H1 (cell line): ENCODE results near the gene PRPF4. TPM values are rescaled to one million over a fixed set of nuclear protein-coding genes. Genes with fewer than 3 reads are reported as not detected.

Source experiments
- CTCF ChIA-PET: fragments of 300-600 bp; sonication (Branson Sonifier 250); formaldehyde crosslinking; loops from one replicate; lab custom pipeline; 2021; ENCODE audit not compliant: partially characterized antibody; lab: Charles Lee
- POLR2A ChIA-PET: fragments of 300-600 bp; sonication (Branson Sonifier 250); formaldehyde crosslinking; loops from one replicate; lab custom pipeline; 2021; ENCODE audit warnings: inconsistent platforms; ENCODE audit not compliant: partially characterized antibody; lab: Charles Lee
- DNase-seq, 2 experiments: peaks; one replicate each; pipeline versions ENCODE4 v3.0.0 to v3.0.0-alpha.2; 2010 to 2022; ENCODE audit warnings: low spot score in 2 of 2, low read depth in 1 of 2, mixed read lengths in 1 of 2
- FAIRE-seq: peaks from 2 replicates; lab custom pipeline; 2011; peaks lifted over from hg19 to GRCh38; lab: Jason Lieb, UNC
- H2AFZ ChIP-seq: 2 replicates; pipeline ENCODE4 v1.8.1; 2012; ENCODE audit warnings: low read length, inconsistent platforms
- H2AK5ac ChIP-seq: 2 replicates; pipeline ENCODE4 v1.6.1; 2013; ENCODE audit warnings: low read depth, low read length
- H2BK120ac ChIP-seq: replicated peaks from 2 replicates; pipeline ENCODE3; 2013; ENCODE audit warnings: low read depth, low read length, inconsistent platforms
- H2BK12ac ChIP-seq: 2 replicates; pipeline ENCODE4 v1.6.1; 2013; ENCODE audit warnings: low read depth, low read length
- H2BK15ac ChIP-seq: 2 replicates; pipeline ENCODE4 v1.6.1; 2013; ENCODE audit warnings: low read length
- H2BK20ac ChIP-seq: 2 replicates; pipeline ENCODE4 v1.6.1; 2013; ENCODE audit warnings: low read length
- H2BK5ac ChIP-seq: 2 replicates; pipeline ENCODE4 v1.6.1; 2013; ENCODE audit warnings: low read depth, low read length
- H3K14ac ChIP-seq: 2 replicates; pipeline ENCODE4 v1.6.1; 2013; ENCODE audit warnings: inconsistent platforms; ENCODE audit not compliant: insufficient read length
- H3K18ac ChIP-seq: 2 replicates; pipeline ENCODE4 v1.6.1; 2013; ENCODE audit warnings: low read length; ENCODE audit errors: extremely low read depth
- H3K23ac ChIP-seq: 2 replicates; pipeline ENCODE4 v1.6.1; 2013; ENCODE audit warnings: inconsistent platforms; ENCODE audit not compliant: insufficient read length
- H3K23me2 ChIP-seq: 2 replicates; pipeline ENCODE4 v1.6.1; 2013; ENCODE audit warnings: low read depth, low read length
- H3K27ac ChIP-seq: 2 replicates; pipeline ENCODE4 v1.6.1; 2011; ENCODE audit warnings: low read depth, low read length, inconsistent platforms
- H3K27me3 ChIP-seq, 4 experiments: replicated peaks in 1 of 4; 1 replicate in 1 of 4; 2 replicates in 3 of 4; pipeline versions ENCODE4 v1.6.1 to v1.8.1; 2011 to 2013; ENCODE audit warnings: low read length in 3 of 4, mild to moderate bottlenecking in 3 of 4, inconsistent platforms in 2 of 4, mixed read lengths in 2 of 4, moderate library complexity in 1 of 4; ENCODE audit not compliant: control insufficient read depth in 3 of 4, insufficient read depth in 3 of 4; ENCODE audit errors: extremely low read depth in 1 of 4
- H3K36me3 ChIP-seq, 4 experiments: 2 replicates each; pipeline versions ENCODE4 v1.6.1 to v1.8.1; 2011 to 2013; ENCODE audit warnings: mild to moderate bottlenecking in 4 of 4, low read length in 3 of 4, moderate library complexity in 2 of 4, control low read depth in 1 of 4, inconsistent platforms in 1 of 4; ENCODE audit not compliant: insufficient read depth in 4 of 4, control insufficient read depth in 2 of 4
- H3K4ac ChIP-seq: replicated peaks from 2 replicates; pipeline ENCODE3; 2013; ENCODE audit warnings: low read length, low read depth, mixed read lengths, inconsistent platforms; ENCODE audit not compliant: insufficient read length
- H3K4me1 ChIP-seq, 4 experiments: replicated peaks in 1 of 4; 1 replicate in 1 of 4; 2 replicates in 3 of 4; pipeline versions ENCODE4 v1.6.1 to v1.8.1; 2011 to 2013; ENCODE audit warnings: low read length in 3 of 4, inconsistent platforms in 2 of 4, mixed read lengths in 1 of 4; ENCODE audit not compliant: insufficient read depth in 4 of 4, control insufficient read depth in 3 of 4
- H3K4me2 ChIP-seq, 2 experiments: 2 replicates each; pipeline versions ENCODE4 v1.6.1 to v1.8.1; 2011 to 2013; ENCODE audit warnings: low read depth in 2 of 2, low read length in 2 of 2, control low read depth in 1 of 2, inconsistent platforms in 1 of 2, mild to moderate bottlenecking in 1 of 2; ENCODE audit not compliant: insufficient read depth in 1 of 2
- H3K4me3 ChIP-seq, 4 experiments: fragments of 200-600, 300-600 bp in 1 of 4; sonication (generic), shearing (Covaris generic), sonication (Bioruptor Twin) in 1 of 4; 2 replicates each; pipeline versions ENCODE4 v1.5.1 to v1.8.1; 2011 to 2016; ENCODE audit warnings: low read length in 4 of 4, low read depth in 3 of 4, control low read depth in 2 of 4, inconsistent platforms in 2 of 4, mild to moderate bottlenecking in 2 of 4, mixed read lengths in 1 of 4, moderate library complexity in 1 of 4; ENCODE audit not compliant: insufficient read depth in 2 of 4; ENCODE audit errors: extremely low read depth in 1 of 4
- H3K56ac ChIP-seq: replicated peaks from 2 replicates; pipeline ENCODE3; 2013; ENCODE audit warnings: low read depth, mild to moderate bottlenecking, mixed read lengths, low read length, inconsistent platforms; ENCODE audit not compliant: insufficient read length
- H3K79me1 ChIP-seq: 2 replicates; pipeline ENCODE4 v1.6.1; 2013; ENCODE audit warnings: low read depth, low read length, control low read depth
- H3K79me2 ChIP-seq, 2 experiments: 2 replicates each; pipeline versions ENCODE4 v1.6.1 to v1.8.1; 2012 to 2013; ENCODE audit warnings: low read length in 2 of 2, mild to moderate bottlenecking in 2 of 2, inconsistent platforms in 1 of 2; ENCODE audit not compliant: insufficient read depth in 2 of 2, control insufficient read depth in 1 of 2
- H3K9ac ChIP-seq, 4 experiments: replicated peaks in 1 of 4; 1 replicate in 1 of 4; 2 replicates in 3 of 4; pipeline versions ENCODE4 v1.6.1 to v1.8.1; 2011 to 2013; ENCODE audit warnings: low read depth in 3 of 4, low read length in 3 of 4, control low read depth in 2 of 4, mild to moderate bottlenecking in 2 of 4, moderate library complexity in 2 of 4, inconsistent platforms in 1 of 4; ENCODE audit errors: extremely low read depth in 1 of 4
- H3K9me3 ChIP-seq, 2 experiments: 2 replicates each; pipeline versions ENCODE4 v1.6.1 to v1.8.1; 2012 to 2013; ENCODE audit warnings: mild to moderate bottlenecking in 2 of 2, moderate library complexity in 2 of 2, control low read depth in 1 of 2, inconsistent platforms in 1 of 2, low read depth in 1 of 2, low read length in 1 of 2, mixed read lengths in 1 of 2; ENCODE audit not compliant: insufficient read depth in 2 of 2
- H4K20me1 ChIP-seq, 2 experiments: replicated peaks in 1 of 2; 2 replicates each; pipeline versions ENCODE3 to v1.8.1; 2011 to 2013; ENCODE audit warnings: inconsistent platforms in 2 of 2, low read length in 2 of 2, mild to moderate bottlenecking in 1 of 2; ENCODE audit not compliant: insufficient read depth in 2 of 2, control insufficient read depth in 1 of 2
- H4K5ac ChIP-seq: 2 replicates; pipeline ENCODE4 v1.6.1; 2013; ENCODE audit warnings: low read length, low read depth, mixed read lengths, inconsistent platforms; ENCODE audit not compliant: insufficient read length
- H4K8ac ChIP-seq: 2 replicates; pipeline ENCODE4 v1.8.0; 2013; ENCODE audit warnings: mild to moderate bottlenecking, moderate library complexity, low read length, inconsistent platforms; ENCODE audit not compliant: insufficient read depth; ENCODE audit errors: extremely low read depth
- H4K91ac ChIP-seq: replicated peaks from 2 replicates; pipeline ENCODE3; 2013; ENCODE audit warnings: low read length, mixed read lengths, inconsistent platforms; ENCODE audit not compliant: insufficient read length
- EP300 ChIP-seq, 2 experiments: IDR thresholded peaks; 1 replicate in 1 of 2; 2 replicates in 1 of 2; pipeline ENCODE4 v1.6.1; 2011 to 2012; ENCODE audit warnings: low read depth in 2 of 2, low read length in 2 of 2, mild to moderate bottlenecking in 2 of 2, borderline replicate concordance in 1 of 2, inconsistent platforms in 1 of 2, moderate library complexity in 1 of 2
- EZH2 ChIP-seq: fragments of 200-600 bp; sonication (generic); IDR thresholded peaks from 2 replicates; pipeline ENCODE4 v1.7.1; 2012; ENCODE audit warnings: low read depth, mild to moderate bottlenecking, moderate library complexity, low read length, inconsistent platforms; ENCODE audit not compliant: severe bottlenecking
- FOSL1 ChIP-seq: IDR thresholded peaks from 2 replicates; pipeline ENCODE4 v1.6.1; 2011; ENCODE audit warnings: mild to moderate bottlenecking, low read depth, low read length, moderate library complexity; ENCODE audit not compliant: insufficient read depth
- GABPA ChIP-seq: IDR thresholded peaks from 2 replicates; pipeline ENCODE4 v1.6.1; 2011; ENCODE audit warnings: mild to moderate bottlenecking, low read length, moderate library complexity, borderline replicate concordance; ENCODE audit not compliant: insufficient read depth
- HDAC6 ChIP-seq: IDR thresholded peaks from one replicate; pipeline ENCODE4 v1.7.1; 2012; ENCODE audit warnings: low read depth, mild to moderate bottlenecking, inconsistent platforms, low read length, moderate library complexity
- JUN ChIP-seq: IDR thresholded peaks from 2 replicates; pipeline ENCODE4 v1.6.1; 2011; ENCODE audit warnings: low read depth, mild to moderate bottlenecking, improper control_type of control experiment, low read length
- JUND ChIP-seq: IDR thresholded peaks from 2 replicates; pipeline ENCODE4 v1.6.1; 2011; ENCODE audit warnings: mild to moderate bottlenecking, improper control_type of control experiment, low read length
- KDM1A ChIP-seq: fragments of 200-600, 300-600 bp; sonication (generic); IDR thresholded peaks from 2 replicates; pipeline ENCODE4 v1.7.1; 2016; ENCODE audit warnings: mild to moderate bottlenecking, low read length, borderline replicate concordance
- RAD21 ChIP-seq, 2 experiments: IDR thresholded peaks in 1 of 2; conservative IDR thresholded peaks in 1 of 2; 2 replicates each; pipeline ENCODE4 v1.6.1; 2011; ENCODE audit warnings: low read depth in 2 of 2, low read length in 2 of 2, improper control_type of control experiment in 1 of 2, inconsistent platforms in 1 of 2, mild to moderate bottlenecking in 1 of 2, moderate library complexity in 1 of 2
- SRF ChIP-seq: IDR thresholded peaks from 2 replicates; pipeline ENCODE4 v1.6.1; 2011; ENCODE audit warnings: mild to moderate bottlenecking, low read depth, low read length, moderate library complexity
- TAF1 ChIP-seq: IDR thresholded peaks from 2 replicates; pipeline ENCODE4 v1.6.1; 2011; ENCODE audit warnings: mild to moderate bottlenecking, low read depth, low read length
- TBP ChIP-seq: IDR thresholded peaks from 2 replicates; pipeline ENCODE4 v1.6.1; 2011; ENCODE audit warnings: low read depth, low read length, improper control_type of control experiment
- WGBS, 2 experiments: shearing (Covaris generic) in 1 of 2; methylation state at CpG; one replicate each; pipeline versions ENCODE4 v1.1.6 to v1.1.7; 2013 to 2015; ENCODE audit warnings: low lambda C conversion rate in 2 of 2, mixed read lengths in 2 of 2, inconsistent platforms in 1 of 2, low coverage in 1 of 2, missing lambda C conversion rate in 1 of 2; ENCODE audit not compliant: insufficient replicate concordance in 2 of 2, insufficient coverage in 1 of 2, insufficient read length in 1 of 2; ENCODE audit errors: extremely low coverage in 1 of 2, missing lambda C conversion rate in 1 of 2; 5-methylcytosine and 5-hydroxymethylcytosine counted together
- polyA plus RNA-seq, 7 experiments: library from polyadenylated mRNA; depleted of rRNA in 3 of 7; stranded (reverse) in 5 of 7; unstranded in 2 of 7; fragments of >200 nt in 5 of 7; fragments of 200-250 nt in 2 of 7; gene quantifications; 1 replicate in 5 of 7; 2 replicates in 1 of 7; 4 replicates in 1 of 7; pipeline versions ENCODE4 v1.2.1 to v1.2.3, GENCODE V29; 2011 to 2013; ENCODE audit warnings: missing spikeins in 2 of 7, mixed read lengths in 2 of 7
- total RNA-seq: library from RNA; stranded (reverse); fragmentation: NEBNext Ultra II Directional; extraction: Animal tissue kit (Norgen Biotek cat#: 25700); gene quantifications from 2 replicates; pipeline ENCODE4 v1.2.1, GENCODE V29; 2021
- TF ChIP-seq, protein P1 (sequence below): IDR thresholded peaks from 2 replicates; pipeline ENCODE4 v1.6.1; 2011; ENCODE audit warnings: low read length, improper control_type of control experiment

Gene PRPF4
- total and polyA plus RNA-seq, 2 of the 8 experiments (the other 6 are each of a cell fraction or from before 2014, with no cell fraction given), result 15.2 to 33.4 TPM

DNA sequence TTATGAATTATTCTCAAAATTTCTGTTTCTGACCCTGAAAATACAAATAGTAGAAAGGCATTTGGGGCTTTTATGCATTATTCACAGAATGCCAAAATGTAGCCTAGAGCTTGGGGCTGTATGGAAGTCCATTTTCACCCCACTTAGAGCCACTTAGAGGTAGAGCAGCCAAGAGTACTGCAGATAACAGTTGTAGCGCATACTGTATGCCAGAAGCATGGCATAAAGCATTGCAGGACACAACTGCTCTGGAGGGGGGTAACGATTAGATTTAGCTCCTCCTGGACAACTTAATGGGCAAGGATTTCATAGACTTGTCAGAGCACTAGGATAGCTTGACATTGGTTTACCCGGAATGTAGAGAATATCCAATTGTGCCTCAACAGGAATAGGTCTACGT, 38.4 kb upstream of the PRPF4 start:
- no peak overlapping the region for H3K23ac ChIP-seq
- no peak for DNase-seq
- no peak overlapping the region for H2BK15ac ChIP-seq
- H3K9ac ChIP-seq, result no peak overlapping the region
- H3K14ac ChIP-seq, result no peak overlapping the region
- H4K20me1 ChIP-seq, result peaks cover 0 to 1% of the 10 kb centered on the region in 2 experiments
- no peak overlapping the region for H4K8ac ChIP-seq
- ChIA-PET CTCF (interaction anchor here (1.0 kb wide), 1 partner anchor 14 kb away, joined by 3 read pairs; no protein-coding TSS in a partner anchor), POLR2A (no interaction called here)
- H2AK5ac ChIP-seq, result no peak overlapping the region
- H3K27me3 ChIP-seq, result no peaks in the 10 kb centered on the region
- no peak overlapping the region for H2BK5ac ChIP-seq
- no peak overlapping the region for H4K91ac ChIP-seq
- no peaks in the 10 kb centered on the region for H3K9me3 ChIP-seq
- no peak overlapping the region for H2BK12ac ChIP-seq
- H2BK120ac ChIP-seq, result no peak overlapping the region
- no peak overlapping the region for H3K18ac ChIP-seq
- no peak overlapping the region for H4K5ac ChIP-seq
- no peaks in the 10 kb centered on the region for H3K79me1 ChIP-seq
- no peaks in the 10 kb centered on the region for H3K36me3 ChIP-seq
- H3K56ac ChIP-seq, result no peak overlapping the region
- H3K27ac ChIP-seq, result no peak overlapping the region
- no peak overlapping the region for H3K4me2 ChIP-seq
- no peaks in the 10 kb centered on the region for H3K79me2 ChIP-seq
- H2AFZ ChIP-seq, result no peak overlapping the region
- no peak overlapping the region for H2BK20ac ChIP-seq
- no peak overlapping the region for H3K4ac ChIP-seq
- H3K23me2 ChIP-seq, result no peaks in the 10 kb centered on the region
- H3K4me3 ChIP-seq, result no peak overlapping the region
- WGBS, 2 experiments, result 91% methylated on average over 4 of the region's 4 CpGs; no CpG with 5 or more reads in 1 of the 2 experiments
- H3K4me1 ChIP-seq, result no peaks in the 10 kb centered on the region
- FAIRE-seq, result no peak
- TF ChIP-seq, protein P1, sequence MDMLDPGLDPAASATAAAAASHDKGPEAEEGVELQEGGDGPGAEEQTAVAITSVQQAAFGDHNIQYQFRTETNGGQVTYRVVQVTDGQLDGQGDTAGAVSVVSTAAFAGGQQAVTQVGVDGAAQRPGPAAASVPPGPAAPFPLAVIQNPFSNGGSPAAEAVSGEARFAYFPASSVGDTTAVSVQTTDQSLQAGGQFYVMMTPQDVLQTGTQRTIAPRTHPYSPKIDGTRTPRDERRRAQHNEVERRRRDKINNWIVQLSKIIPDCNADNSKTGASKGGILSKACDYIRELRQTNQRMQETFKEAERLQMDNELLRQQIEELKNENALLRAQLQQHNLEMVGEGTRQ, result no peak
- no peak for TF ChIP-seq RAD21 (IDR thresholded peaks at IDR 0.05 in 1 of 2, conservative IDR thresholded peaks at IDR 0.05 in 1 of 2; ENCODE audit: low read depth in 2 of 2, low read length in 2 of 2)
- TF ChIP-seq TBP, result no peak
- TF ChIP-seq HDAC6, result no peak
- TF ChIP-seq EZH2, result no peak
- TF ChIP-seq GABPA, result no peak
- no peak for TF ChIP-seq SRF
- no peak for TF ChIP-seq KDM1A
- no peak for TF ChIP-seq JUN
- no peak for TF ChIP-seq TAF1
- no peak for TF ChIP-seq FOSL1
- TF ChIP-seq JUND, result no peak
- TF ChIP-seq EP300 (IDR thresholded peaks at IDR 0.05; ENCODE audit: borderline replicate concordance in 1 of 2, low read depth in 2 of 2, low read length in 2 of 2), result no peak
